OCI-LY7 (cell line): ENCODE data around the gene ECE1. TPM values are rescaled to one million over a fixed set of nuclear protein-coding genes. Genes with fewer than 3 reads are reported as not detected.

Experiments used
- BruUV-seq: library from RNA; stranded (reverse); fragments of 400-500 nt; replicated peaks from 2 replicates; lab custom pipeline; 2021; lab: Mats Ljungman, UMichigan
- CTCF ChIA-PET: fragments of 300-600 bp; sonication (Branson Sonifier 250); formaldehyde crosslinking; loops from one replicate; lab custom pipeline; 2022; ENCODE audit warnings: antibody characterized with exemption; ENCODE audit not compliant: unreplicated experiment; lab: Charles Lee
- POLR2A ChIA-PET: fragments of 300-600 bp; sonication (Branson Sonifier 250); formaldehyde crosslinking; loops from one replicate; lab custom pipeline; 2022; ENCODE audit warnings: antibody characterized with exemption; lab: Charles Lee
- DNase-seq: peaks from one replicate; pipeline ENCODE4 v3.0.0-alpha.2; 2015; ENCODE audit warnings: low spot score
- H2AFZ ChIP-seq: fragments of 200-600 bp; sonication (generic), shearing (Covaris generic); 2 replicates; pipeline ENCODE4 v1.6.1; 2014; ENCODE audit warnings: mild to moderate bottlenecking, antibody characterized with exemption, low read length, moderate library complexity
- H3K27ac ChIP-seq: fragments of 200-600 bp; sonication (generic); 2 replicates; pipeline ENCODE4 v1.5.1; 2014; ENCODE audit warnings: mixed run types, low read depth, mild to moderate bottlenecking, moderate library complexity, low read length, inconsistent platforms; ENCODE audit not compliant: poor library complexity, severe bottlenecking
- H3K36me3 ChIP-seq: fragments of 200-600 bp; sonication (generic); 2 replicates; pipeline ENCODE4 v1.6.1; 2014; ENCODE audit warnings: mild to moderate bottlenecking, antibody characterized with exemption, low read length, moderate library complexity, mixed read lengths; ENCODE audit not compliant: insufficient read depth
- H3K4me1 ChIP-seq: fragments of 200-600 bp; sonication (generic); 2 replicates; pipeline ENCODE4 v1.5.1; 2014; ENCODE audit warnings: mild to moderate bottlenecking, low read length; ENCODE audit not compliant: insufficient read depth, poor library complexity, severe bottlenecking
- H3K4me2 ChIP-seq: fragments of 200-600 bp; sonication (generic); 2 replicates; pipeline ENCODE4 v1.6.1; 2014; ENCODE audit warnings: mild to moderate bottlenecking, low read length
- H3K4me3 ChIP-seq: fragments of 200-600 bp; sonication (generic); 2 replicates; pipeline ENCODE4 v1.5.1; 2014; ENCODE audit warnings: mild to moderate bottlenecking, low read depth, low read length; ENCODE audit not compliant: poor library complexity, severe bottlenecking
- H3K79me2 ChIP-seq: fragments of 200-600 bp; sonication (generic); 2 replicates; pipeline ENCODE4 v1.6.1; 2016; ENCODE audit warnings: low read depth, mild to moderate bottlenecking, low read length, moderate library complexity, mixed read lengths; ENCODE audit not compliant: insufficient read depth
- H3K9me2 ChIP-seq: fragments of 200-600 bp; sonication (generic); 2 replicates; pipeline ENCODE4 v1.6.1; 2016; ENCODE audit warnings: mild to moderate bottlenecking, low read length, mixed read lengths; ENCODE audit not compliant: insufficient read depth
- H3K9me3 ChIP-seq: fragments of 200-600 bp; sonication (generic); 2 replicates; pipeline ENCODE4 v1.6.1; 2014; ENCODE audit warnings: mild to moderate bottlenecking, mixed run types, low read length, mixed read lengths
- H4K20me1 ChIP-seq: fragments of 200-600 bp; sonication (generic); 2 replicates; pipeline ENCODE4 v1.6.1; 2014; ENCODE audit warnings: mild to moderate bottlenecking, antibody characterized with exemption, low read length, moderate library complexity, mixed read lengths; ENCODE audit not compliant: insufficient read depth
- EZH2phosphoT487 ChIP-seq: fragments of 200-600 bp; sonication (generic); IDR thresholded peaks from 2 replicates; pipeline ENCODE4 v1.6.1; 2018; ENCODE audit warnings: low read depth, borderline replicate concordance, mild to moderate bottlenecking, mixed run types, antibody characterized with exemption, low read length, moderate library complexity, mixed read lengths
- intact Hi-C: fragments of 100-400 bp; cut with micrococcal nuclease; formaldehyde crosslinking; loops from one replicate; pipeline ENCODE4 v1.10.0; 2022; ENCODE audit not compliant: unreplicated experiment
- total RNA-seq, 2 experiments: library from RNA; depleted of rRNA in 1 of 2; stranded (reverse); fragments of >200 nt in 1 of 2; shearing (Covaris generic) in 1 of 2; gene quantifications; 2 replicates each; pipeline ENCODE4 v1.2.3, GENCODE V29; 2014 to 2022
- TF ChIP-seq, protein P1 (sequence below): fragments of 200-600 bp; sonication (generic); conservative IDR thresholded peaks from 2 replicates; pipeline ENCODE4 v1.5.1; 2014; ENCODE audit warnings: mild to moderate bottlenecking, antibody characterized with exemption, low read length, moderate library complexity, mixed read lengths

ECE1 gene
- total RNA-seq, 2 experiments from 2014 or later: 20.0 to 32.8 TPM

DNA sequence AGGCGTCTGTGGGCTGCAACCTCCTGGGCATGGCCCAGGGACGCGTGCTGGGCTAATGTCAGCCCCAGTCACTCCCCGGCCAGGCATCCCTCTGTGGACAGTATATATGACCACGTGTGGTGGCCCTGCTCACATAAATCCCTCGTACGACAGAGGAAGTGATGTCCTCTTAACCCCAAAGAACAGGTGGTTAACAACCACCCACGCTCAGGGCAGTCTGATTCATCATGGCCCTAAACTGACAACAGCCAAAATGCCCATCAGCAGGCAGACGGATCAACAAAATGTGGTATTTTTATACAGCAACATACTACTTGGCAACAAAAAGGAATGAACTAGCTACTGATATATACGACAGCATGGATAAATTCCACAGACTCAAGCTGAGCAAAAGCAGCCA lies 51.0 kb downstream of the ECE1 start:
- Histone ChIP-seq H3K9me3 (no peaks in the 10 kb centered on the region), H4K20me1 (no peaks in the 10 kb centered on the region)
- intact Hi-C loops: loop anchor here (10.0 kb wide), 1 partner anchor 336 kb away; no protein-coding TSS in a partner anchor

DNA sequence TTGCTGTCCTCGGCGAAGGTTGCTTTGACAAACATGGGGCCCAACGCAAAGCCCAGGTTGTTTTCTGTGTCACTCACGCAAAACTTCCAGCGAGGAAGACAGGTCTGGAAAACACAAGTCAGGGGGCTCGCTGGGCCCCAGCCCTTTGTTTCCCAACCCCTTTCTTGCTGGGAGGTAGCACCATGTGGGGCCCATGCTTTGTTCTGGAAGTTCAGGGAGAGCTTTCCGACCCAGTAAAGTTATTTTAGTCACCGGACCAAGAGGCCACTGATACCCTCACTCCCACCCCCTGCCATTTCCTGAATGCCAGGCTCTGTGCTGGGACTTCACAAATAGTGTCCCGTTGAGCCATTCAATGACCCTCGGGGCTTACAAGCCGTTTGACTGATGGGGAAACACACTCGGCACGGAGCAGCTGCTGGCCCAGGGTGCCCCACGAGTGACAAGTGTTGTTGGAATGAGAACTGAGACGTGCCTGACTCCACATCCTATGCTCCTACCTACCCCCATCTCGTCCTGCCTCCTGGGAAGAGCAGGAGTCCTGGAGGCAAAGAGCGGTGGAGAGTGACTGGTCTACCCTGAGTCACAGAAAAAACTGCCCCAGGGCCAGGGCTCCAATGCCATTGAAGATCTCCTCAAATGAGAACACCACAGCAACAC lies 52.0 kb downstream of the ECE1 start:
- no peaks in the 10 kb centered on the region for H3K79me2 ChIP-seq
- intact Hi-C loops: loop anchor here (10.0 kb wide), 1 partner anchor 337 kb away; no protein-coding TSS in a partner anchor

More for the DNA sequence above, 51.0 kb downstream of the ECE1 start:
- H3K4me2 ChIP-seq: no peak overlapping the region
- CTCF ChIA-PET: no interaction called here
- no peak for TF ChIP-seq EZH2phosphoT487
- TF ChIP-seq, protein P1, sequence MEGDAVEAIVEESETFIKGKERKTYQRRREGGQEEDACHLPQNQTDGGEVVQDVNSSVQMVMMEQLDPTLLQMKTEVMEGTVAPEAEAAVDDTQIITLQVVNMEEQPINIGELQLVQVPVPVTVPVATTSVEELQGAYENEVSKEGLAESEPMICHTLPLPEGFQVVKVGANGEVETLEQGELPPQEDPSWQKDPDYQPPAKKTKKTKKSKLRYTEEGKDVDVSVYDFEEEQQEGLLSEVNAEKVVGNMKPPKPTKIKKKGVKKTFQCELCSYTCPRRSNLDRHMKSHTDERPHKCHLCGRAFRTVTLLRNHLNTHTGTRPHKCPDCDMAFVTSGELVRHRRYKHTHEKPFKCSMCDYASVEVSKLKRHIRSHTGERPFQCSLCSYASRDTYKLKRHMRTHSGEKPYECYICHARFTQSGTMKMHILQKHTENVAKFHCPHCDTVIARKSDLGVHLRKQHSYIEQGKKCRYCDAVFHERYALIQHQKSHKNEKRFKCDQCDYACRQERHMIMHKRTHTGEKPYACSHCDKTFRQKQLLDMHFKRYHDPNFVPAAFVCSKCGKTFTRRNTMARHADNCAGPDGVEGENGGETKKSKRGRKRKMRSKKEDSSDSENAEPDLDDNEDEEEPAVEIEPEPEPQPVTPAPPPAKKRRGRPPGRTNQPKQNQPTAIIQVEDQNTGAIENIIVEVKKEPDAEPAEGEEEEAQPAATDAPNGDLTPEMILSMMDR: no peak
- H3K9me2 ChIP-seq: no peaks in the 10 kb centered on the region
- no peaks in the 10 kb centered on the region for H3K4me1 ChIP-seq
- no peak overlapping the region for H2AFZ ChIP-seq
- POLR2A ChIA-PET: no interaction called here
- no peaks in the 10 kb centered on the region for H3K36me3 ChIP-seq
- no peak overlapping the region for H3K4me3 ChIP-seq
- no peak overlapping the region for H3K27ac ChIP-seq
- no TSS peak for BruUV-seq
- H3K79me2 ChIP-seq: no peaks in the 10 kb centered on the region
- DNase-seq: no peak

More for the DNA sequence above, 52.0 kb downstream of the ECE1 start:
- BruUV-seq: no TSS peak
- DNase-seq: no peak
- POLR2A ChIA-PET: interaction anchor here (0.7 kb wide), 1 partner anchor 26 kb away, joined by 3 read pairs; no protein-coding TSS in a partner anchor
- no peak overlapping the region for H3K4me3 ChIP-seq
- H3K9me3 ChIP-seq: no peaks in the 10 kb centered on the region
- H2AFZ ChIP-seq: no peak overlapping the region
- H3K27ac ChIP-seq: no peak overlapping the region
- TF ChIP-seq EZH2phosphoT487: no peak
- TF ChIP-seq, protein P1: no peak
- no peaks in the 10 kb centered on the region for H4K20me1 ChIP-seq
- CTCF ChIA-PET: no interaction called here
- H3K4me2 ChIP-seq: no peak overlapping the region
- no peaks in the 10 kb centered on the region for H3K4me1 ChIP-seq
- no peaks in the 10 kb centered on the region for H3K9me2 ChIP-seq
- H3K36me3 ChIP-seq: no peaks in the 10 kb centered on the region
